Measurements from ENCODE around the gene ALK.

DNA sequence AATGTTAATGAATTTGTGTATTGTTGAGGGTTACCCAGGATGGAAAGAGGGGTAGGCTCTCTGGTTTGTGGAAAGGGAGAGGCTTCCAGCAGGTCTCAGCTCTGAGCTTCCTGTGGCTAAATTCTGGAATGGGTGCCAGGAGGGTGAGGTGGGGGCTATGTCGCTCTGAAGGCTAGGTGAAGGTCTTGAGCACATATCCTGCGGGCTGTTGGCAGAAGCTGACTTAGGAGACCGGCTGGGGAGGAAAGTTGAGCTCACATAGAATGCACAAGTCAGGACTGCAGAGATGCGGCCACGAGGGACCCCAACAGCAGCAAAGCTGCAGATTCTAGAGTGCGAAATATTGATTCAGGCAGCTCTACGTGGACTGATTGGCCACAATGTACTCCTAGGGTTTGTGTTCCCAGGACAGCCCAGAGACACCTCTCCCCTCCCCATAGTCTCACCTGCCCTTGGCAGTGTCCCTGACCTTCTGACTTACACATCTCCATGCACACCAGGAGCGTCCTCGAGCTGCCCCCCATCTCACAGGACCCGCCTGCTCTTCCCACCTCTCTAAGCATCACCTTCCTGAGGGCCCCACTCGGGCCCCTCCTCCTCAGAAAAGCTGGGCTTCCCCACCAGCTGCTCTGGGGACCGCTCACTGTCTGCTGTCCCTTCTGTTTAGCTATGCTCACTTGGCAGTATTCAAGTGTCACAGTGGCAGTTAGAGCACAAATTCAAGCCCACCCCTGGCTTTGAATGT is 72.6 kb downstream of the ALK start:
- TF ChIP-seq, protein P1, sequence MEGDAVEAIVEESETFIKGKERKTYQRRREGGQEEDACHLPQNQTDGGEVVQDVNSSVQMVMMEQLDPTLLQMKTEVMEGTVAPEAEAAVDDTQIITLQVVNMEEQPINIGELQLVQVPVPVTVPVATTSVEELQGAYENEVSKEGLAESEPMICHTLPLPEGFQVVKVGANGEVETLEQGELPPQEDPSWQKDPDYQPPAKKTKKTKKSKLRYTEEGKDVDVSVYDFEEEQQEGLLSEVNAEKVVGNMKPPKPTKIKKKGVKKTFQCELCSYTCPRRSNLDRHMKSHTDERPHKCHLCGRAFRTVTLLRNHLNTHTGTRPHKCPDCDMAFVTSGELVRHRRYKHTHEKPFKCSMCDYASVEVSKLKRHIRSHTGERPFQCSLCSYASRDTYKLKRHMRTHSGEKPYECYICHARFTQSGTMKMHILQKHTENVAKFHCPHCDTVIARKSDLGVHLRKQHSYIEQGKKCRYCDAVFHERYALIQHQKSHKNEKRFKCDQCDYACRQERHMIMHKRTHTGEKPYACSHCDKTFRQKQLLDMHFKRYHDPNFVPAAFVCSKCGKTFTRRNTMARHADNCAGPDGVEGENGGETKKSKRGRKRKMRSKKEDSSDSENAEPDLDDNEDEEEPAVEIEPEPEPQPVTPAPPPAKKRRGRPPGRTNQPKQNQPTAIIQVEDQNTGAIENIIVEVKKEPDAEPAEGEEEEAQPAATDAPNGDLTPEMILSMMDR (conservative IDR thresholded peaks at IDR 0.05 in 1 of 2, IDR thresholded peaks at IDR 0.05 in 1 of 2; ENCODE audit: low read depth in 1 of 2, low read length in 2 of 2): no peak
- no peak for TF ChIP-seq EZH2 (IDR thresholded peaks at IDR 0.05; ENCODE audit: low read length, missing control alignments)
